GM23248 (cell line): ENCODE data around the gene WWOX. TPM values are rescaled to one million over a fixed set of nuclear protein-coding genes. Genes with fewer than 3 reads are reported as not detected.

Source experiments
- DNase-seq: peaks from one replicate; pipeline ENCODE4 v3.0.0-alpha.2; 2015
- H2AFZ ChIP-seq: fragments of 200-600 bp; sonication (generic); 2 replicates; pipeline ENCODE4 v1.6.1; 2016; ENCODE audit warnings: antibody characterized with exemption
- H3F3A ChIP-seq: fragments of 200-600 bp; sonication (generic); 2 replicates; pipeline ENCODE4 v1.6.1; 2016; ENCODE audit warnings: mild to moderate bottlenecking, antibody characterized with exemption, mixed run types; ENCODE audit not compliant: insufficient read depth
- H3K27ac ChIP-seq: fragments of 200-600 bp; sonication (generic); 2 replicates; pipeline ENCODE4 v1.5.1; 2016; ENCODE audit warnings: mild to moderate bottlenecking
- H3K27me3 ChIP-seq: fragments of 200-600 bp; sonication (generic); replicated peaks from 2 replicates; pipeline ENCODE4 v1.6.1; 2016; ENCODE audit warnings: mild to moderate bottlenecking; ENCODE audit not compliant: insufficient read depth
- H3K36me3 ChIP-seq: fragments of 200-600 bp; sonication (generic); 2 replicates; pipeline ENCODE4 v1.6.1; 2016; ENCODE audit warnings: low read depth, mild to moderate bottlenecking
- H3K4me1 ChIP-seq: fragments of 200-600 bp; sonication (generic); 2 replicates; pipeline ENCODE4 v1.6.1; 2016; ENCODE audit warnings: mild to moderate bottlenecking; ENCODE audit not compliant: insufficient read depth
- H3K4me2 ChIP-seq: fragments of 200-600 bp; sonication (generic); one replicate; pipeline ENCODE4 v1.6.1; 2016; ENCODE audit warnings: mild to moderate bottlenecking; ENCODE audit not compliant: unreplicated experiment
- H3K4me3 ChIP-seq: fragments of 200-600 bp; sonication (generic); 2 replicates; pipeline ENCODE4 v1.5.1; 2016; ENCODE audit warnings: mild to moderate bottlenecking
- H3K79me2 ChIP-seq: fragments of 200-600 bp; sonication (generic); 2 replicates; pipeline ENCODE4 v1.6.1; 2016; ENCODE audit warnings: mild to moderate bottlenecking; ENCODE audit not compliant: insufficient read depth
- H3K9ac ChIP-seq: fragments of 200-600 bp; sonication (generic); 2 replicates; pipeline ENCODE4 v1.6.1; 2016; ENCODE audit warnings: mild to moderate bottlenecking
- H3K9me2 ChIP-seq: fragments of 200-600 bp; sonication (generic); 2 replicates; pipeline ENCODE4 v1.6.1; 2016; ENCODE audit warnings: mixed run types, mild to moderate bottlenecking, moderate library complexity; ENCODE audit not compliant: insufficient read depth
- H3K9me3 ChIP-seq: fragments of 200-600 bp; sonication (generic); one replicate; pipeline ENCODE4 v1.6.1; 2017; ENCODE audit warnings: low read depth
- H4K20me1 ChIP-seq: fragments of 200-600 bp; sonication (generic); 2 replicates; pipeline ENCODE4 v1.6.0; 2016; ENCODE audit not compliant: insufficient read depth
- EZH2 ChIP-seq: fragments of 200-600 bp; sonication (generic); IDR thresholded peaks from 2 replicates; pipeline ENCODE4 v1.6.1; 2018; ENCODE audit warnings: antibody characterized with exemption, mild to moderate bottlenecking; ENCODE audit not compliant: insufficient read depth, poor library complexity, severe bottlenecking
- EZH2phosphoT487 ChIP-seq: fragments of 200-600 bp; sonication (generic); IDR thresholded peaks from 2 replicates; pipeline ENCODE4 v1.6.1; 2018; ENCODE audit warnings: antibody characterized with exemption, moderate library complexity, mild to moderate bottlenecking, low read depth; ENCODE audit not compliant: insufficient read depth
- WGBS, 2 experiments: methylation state at CpG; one replicate each; pipeline ENCODE4 v1.1.6; 2015 to 2017; ENCODE audit warnings: low lambda C conversion rate in 2 of 2, low coverage in 1 of 2; ENCODE audit errors: missing lambda C conversion rate in 2 of 2; 5-methylcytosine and 5-hydroxymethylcytosine counted together
- in situ Hi-C: fragments of 300-500 bp; cut with MboI; formaldehyde crosslinking; loops from 2 replicates; pipeline ENCODE4 v1.15.0; 2020
- polyA plus RNA-seq: library from polyadenylated mRNA; unstranded; fragments of >200 nt; fragmentation: Nextera tagmentation; extraction: Ambion mirVana; gene quantifications from 2 replicates; pipeline ENCODE4 v1.2.1, GENCODE V29; 2016
- total RNA-seq: library from RNA; depleted of rRNA; stranded (reverse); fragments of >200 nt; shearing (Covaris generic); gene quantifications from 2 replicates; pipeline ENCODE4 v1.2.3, GENCODE V29; 2014

Gene WWOX
- total and polyA plus RNA-seq, 2 experiments from 2014 or later, result 4.5 to 6.6 TPM

DNA sequence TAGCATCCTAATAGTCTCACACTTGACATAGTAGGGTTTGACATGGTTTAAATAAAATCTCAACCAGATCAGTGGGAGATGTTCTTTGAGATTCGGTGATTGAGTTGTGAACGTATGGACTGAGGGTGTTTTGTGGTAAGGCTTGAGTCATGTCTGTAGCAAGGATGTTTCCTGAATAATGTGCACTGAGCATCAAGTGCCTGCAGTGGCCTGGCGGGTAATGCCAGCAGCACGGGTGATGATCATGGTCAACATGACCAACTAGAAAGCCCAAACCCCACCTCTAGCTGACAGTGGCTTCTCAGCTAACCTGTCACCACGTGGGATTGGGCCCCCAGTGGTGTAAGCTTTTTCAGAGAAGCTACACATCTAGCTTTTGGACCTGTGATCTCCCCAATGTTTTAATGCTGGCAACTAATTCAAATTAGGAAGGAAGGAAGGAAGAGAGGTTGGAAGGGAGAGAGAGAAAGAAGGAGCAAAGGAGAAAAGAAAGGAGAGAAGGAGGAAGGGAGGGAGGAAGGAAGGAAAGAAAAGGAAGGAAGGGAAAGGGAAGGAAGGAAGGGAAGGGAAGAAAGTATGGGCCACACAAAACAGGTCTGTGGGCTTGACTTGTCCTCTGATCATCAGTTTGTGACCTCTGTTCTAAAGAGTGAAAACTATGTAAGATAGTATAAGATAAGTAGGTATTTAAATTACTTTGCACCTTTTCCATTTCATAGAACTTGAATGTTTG lies 55.4 kb downstream of the WWOX start:
- DNase-seq, result no peak
- 57 to 63% methylated on average over 5 of the region's 5 CpGs for WGBS, 2 experiments

DNA sequence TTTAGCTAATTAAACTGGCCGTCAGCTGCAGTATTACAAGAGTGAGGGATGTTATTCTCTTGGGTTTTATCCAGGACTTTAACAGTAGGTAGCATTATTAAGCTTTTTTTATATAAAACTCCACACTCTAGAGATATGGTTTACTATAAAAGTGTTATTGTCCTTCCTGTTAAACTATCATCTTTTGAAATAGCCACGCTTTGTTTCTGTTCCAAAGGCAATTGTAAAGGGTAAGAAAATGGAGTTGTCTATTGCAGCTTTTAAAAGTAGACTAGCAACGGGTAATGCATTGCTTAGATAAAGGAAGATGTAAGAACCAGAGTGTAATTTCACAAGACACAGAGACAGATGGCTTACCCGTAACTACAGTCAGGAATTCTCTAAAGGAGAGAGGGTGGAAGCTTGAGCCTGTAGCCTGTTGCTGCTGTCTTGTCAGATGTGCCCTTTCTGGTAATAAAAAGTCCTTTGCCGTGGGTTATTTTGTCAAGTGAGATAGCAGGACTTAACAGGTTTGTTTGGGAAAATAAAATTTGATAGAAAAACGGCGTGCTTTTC lies 56.4 kb downstream of the WWOX start:
- no peak overlapping the region for H2AFZ ChIP-seq
- TF ChIP-seq EZH2 (no peak), EZH2phosphoT487 (no peak)
- H3K9me3 ChIP-seq, result no peaks in the 10 kb centered on the region
- 42 to 44% methylated on average over 7 of the region's 7 CpGs for WGBS, 2 experiments
- in situ Hi-C loops, result no loop called here
- H3K36me3 ChIP-seq, result no peaks in the 10 kb centered on the region
- DNase-seq, result no peak
- no peaks in the 10 kb centered on the region for H3K79me2 ChIP-seq
- H3K4me1 ChIP-seq, result no peaks in the 10 kb centered on the region
- H3K4me3 ChIP-seq, result no peak overlapping the region
- H3K27ac ChIP-seq, result no peak overlapping the region
- H3K9ac ChIP-seq, result no peak overlapping the region
- no peak overlapping the region for H3K4me2 ChIP-seq
- no peaks in the 10 kb centered on the region for H3F3A ChIP-seq
- no peaks in the 10 kb centered on the region for H3K27me3 ChIP-seq
- H3K9me2 ChIP-seq, result no peaks in the 10 kb centered on the region
- H4K20me1 ChIP-seq, result no peaks in the 10 kb centered on the region

More for the DNA sequence above, 55.4 kb downstream of the WWOX start:
- no peak overlapping the region for H3K4me3 ChIP-seq
- no peaks in the 10 kb centered on the region for H3F3A ChIP-seq
- TF ChIP-seq EZH2phosphoT487 (no peak), EZH2 (no peak)
- no peaks in the 10 kb centered on the region for H3K27me3 ChIP-seq
- no peak overlapping the region for H2AFZ ChIP-seq
- H3K27ac ChIP-seq, result no peak overlapping the region
- H3K4me1 ChIP-seq, result no peaks in the 10 kb centered on the region
- H3K79me2 ChIP-seq, result no peaks in the 10 kb centered on the region
- no peak overlapping the region for H3K4me2 ChIP-seq
- in situ Hi-C loops, result no loop called here
- no peaks in the 10 kb centered on the region for H3K36me3 ChIP-seq
- H3K9ac ChIP-seq, result no peak overlapping the region
- H4K20me1 ChIP-seq, result no peaks in the 10 kb centered on the region
- H3K9me3 ChIP-seq, result no peaks in the 10 kb centered on the region
- H3K9me2 ChIP-seq, result no peaks in the 10 kb centered on the region

DNA sequence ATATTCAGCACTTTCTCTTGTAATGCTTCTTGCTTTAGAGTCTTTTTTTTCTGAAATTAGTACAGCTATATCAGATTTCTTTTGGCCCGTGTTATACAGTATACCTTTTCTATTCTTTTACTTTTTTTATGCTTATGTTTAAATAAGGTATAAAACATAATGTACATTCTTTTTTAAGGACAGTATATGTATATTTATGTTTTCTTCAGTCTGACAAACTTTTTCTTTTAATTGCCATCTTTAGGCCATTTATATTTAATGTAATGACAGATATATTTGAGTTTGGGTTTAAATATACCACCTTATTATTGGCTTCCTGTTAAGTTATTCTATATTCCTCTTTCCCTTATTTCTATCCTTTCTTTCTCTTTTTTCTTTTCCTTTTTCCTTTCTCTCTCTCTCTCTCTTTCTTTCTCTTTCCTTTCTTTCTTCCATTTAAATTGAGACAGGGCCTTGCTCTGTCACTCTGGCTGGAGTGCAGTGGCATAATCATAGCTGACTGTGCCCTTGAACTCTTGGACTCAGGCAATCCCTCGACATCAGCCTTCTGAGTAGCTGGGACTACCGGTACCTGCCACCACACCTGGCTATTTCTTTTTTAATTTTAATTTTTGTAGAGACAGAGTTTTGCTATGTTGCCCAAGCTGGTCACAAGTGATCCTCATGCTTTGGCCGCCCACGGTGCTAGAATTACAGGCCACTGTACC lies 61.7 kb downstream of the WWOX start:
- Histone ChIP-seq H4K20me1 (no peaks in the 10 kb centered on the region), H3K27ac (no peak overlapping the region), H2AFZ (no peak overlapping the region), H3K9me2 (no peaks in the 10 kb centered on the region), H3K79me2 (no peaks in the 10 kb centered on the region), H3K9ac (no peak overlapping the region), H3K9me3 (no peaks in the 10 kb centered on the region), H3K27me3 (no peaks in the 10 kb centered on the region), H3K4me2 (no peak overlapping the region), H3K4me1 (no peaks in the 10 kb centered on the region), H3K36me3 (no peaks in the 10 kb centered on the region), H3K4me3 (no peak overlapping the region), H3F3A (no peaks in the 10 kb centered on the region)
- TF ChIP-seq EZH2, result no peak
- no peak for DNase-seq
- 65 to 72% methylated on average over 5 of the region's 5 CpGs for WGBS, 2 experiments
- in situ Hi-C loops, result no loop called here

DNA sequence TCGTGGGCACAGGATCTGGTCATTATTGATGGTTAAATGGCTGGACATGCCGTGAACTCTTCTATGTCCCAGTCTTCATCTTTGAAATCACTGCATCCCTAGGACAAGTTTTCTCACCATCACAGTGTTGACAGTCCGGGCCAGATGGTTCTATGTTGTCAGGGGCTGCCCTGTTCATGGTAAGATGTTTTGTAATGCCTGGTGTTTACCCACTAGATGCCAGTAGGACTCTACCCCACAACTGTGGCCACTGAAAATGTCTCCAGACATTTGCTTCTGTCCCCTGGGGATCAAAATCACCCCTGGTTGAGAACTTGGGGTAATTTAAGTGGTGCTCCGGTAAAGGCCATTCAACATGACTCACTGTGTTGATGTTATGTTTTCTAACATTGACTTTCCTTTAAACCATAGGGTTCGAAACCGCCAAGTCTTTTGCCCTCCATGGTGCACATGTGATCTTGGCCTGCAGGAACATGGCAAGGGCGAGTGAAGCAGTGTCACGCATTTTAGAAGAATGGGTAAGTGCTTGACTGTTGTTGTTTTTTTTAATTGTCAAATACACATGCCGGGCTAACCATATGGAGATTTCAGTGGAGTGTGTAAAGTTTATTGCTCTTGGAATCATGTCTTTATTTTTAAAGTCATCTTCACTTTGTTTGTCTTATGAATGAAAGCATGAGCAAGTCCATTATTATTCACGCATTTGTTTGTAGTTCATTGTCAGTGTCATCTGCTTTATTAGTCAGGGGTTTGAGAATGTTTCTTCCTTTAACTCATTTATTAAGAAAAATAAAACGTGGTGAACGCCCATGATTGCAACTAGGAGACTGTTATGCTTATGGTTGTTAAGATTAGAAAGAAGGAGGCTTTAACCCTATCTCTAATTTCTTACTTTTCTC lies 64.6 kb downstream of the WWOX start:
- H3K27me3 ChIP-seq, result no peaks in the 10 kb centered on the region
- no peak overlapping the region for H3K9ac ChIP-seq
- H3K4me2 ChIP-seq, result no peak overlapping the region
- WGBS, 2 experiments, result 68 to 71% methylated on average over 12 of the region's 12 CpGs
- H3K4me1 ChIP-seq, result no peaks in the 10 kb centered on the region
- no peak overlapping the region for H3K27ac ChIP-seq
- no peak for DNase-seq
- H3F3A ChIP-seq, result no peaks in the 10 kb centered on the region
- no peak overlapping the region for H2AFZ ChIP-seq
- no peaks in the 10 kb centered on the region for H4K20me1 ChIP-seq
- H3K9me3 ChIP-seq, result no peaks in the 10 kb centered on the region
- H3K79me2 ChIP-seq, result no peaks in the 10 kb centered on the region
- no peak overlapping the region for H3K4me3 ChIP-seq
- TF ChIP-seq EZH2, result no peak
- TF ChIP-seq EZH2phosphoT487, result no peak
- no peaks in the 10 kb centered on the region for H3K36me3 ChIP-seq
- H3K9me2 ChIP-seq, result no peaks in the 10 kb centered on the region
- in situ Hi-C loops, result no loop called here
